Fibroblast of lung (primary cell): Measurements from ENCODE around the gene CREB5. TPM values are rescaled to one million over a fixed set of nuclear protein-coding genes. Genes with fewer than 3 reads are reported as not detected.

Experiments
- DNase-seq, 2 donors: peaks; one replicate each; pipeline versions ENCODE4 v3.0.0 to v3.0.0-alpha.2; 2010; ENCODE audit warnings: low read depth in 2 of 2
- H2AFZ ChIP-seq: 2 replicates; pipeline ENCODE4 v1.5.1; 2012; ENCODE audit warnings: low read length, control low read depth, inconsistent platforms
- H3K27ac ChIP-seq: 2 replicates; pipeline ENCODE4 v1.5.1; 2011; ENCODE audit warnings: low read length, control low read depth; ENCODE audit not compliant: insufficient read depth
- H3K27me3 ChIP-seq: 2 replicates; pipeline ENCODE4 v1.5.1; 2011; ENCODE audit warnings: mild to moderate bottlenecking, low read length; ENCODE audit not compliant: control insufficient read depth, insufficient read depth
- H3K36me3 ChIP-seq: 2 replicates; pipeline ENCODE4 v1.5.1; 2011; ENCODE audit warnings: low read length; ENCODE audit not compliant: control insufficient read depth, insufficient read depth
- H3K4me1 ChIP-seq: 2 replicates; pipeline ENCODE4 v1.5.1; 2011; ENCODE audit warnings: low read length; ENCODE audit not compliant: control insufficient read depth, insufficient read depth; ENCODE audit errors: extremely low read depth
- H3K4me2 ChIP-seq: 2 replicates; pipeline ENCODE4 v1.5.1; 2011; ENCODE audit warnings: low read length, control low read depth; ENCODE audit not compliant: insufficient read depth; ENCODE audit errors: extremely low read depth
- H3K4me3 ChIP-seq, 4 experiments: fragments of 200-600 bp in 1 of 4; sonication (generic) in 1 of 4; replicated peaks in 1 of 4; 2 replicates each; pipeline ENCODE4 v1.5.1; 2011 to 2016; ENCODE audit warnings: low read length in 4 of 4, low read depth in 3 of 4, mild to moderate bottlenecking in 3 of 4, control low read depth in 2 of 4, inconsistent platforms in 1 of 4, mixed read lengths in 1 of 4; ENCODE audit not compliant: insufficient read depth in 1 of 4; ENCODE audit errors: control extremely low read depth in 1 of 4
- H3K79me2 ChIP-seq: 2 replicates; pipeline ENCODE4 v1.5.1; 2012; ENCODE audit warnings: mild to moderate bottlenecking, low read length, inconsistent platforms; ENCODE audit not compliant: control insufficient read depth, insufficient read depth
- H3K9ac ChIP-seq: 2 replicates; pipeline ENCODE4 v1.5.1; 2011; ENCODE audit warnings: mild to moderate bottlenecking, low read length, control low read depth; ENCODE audit not compliant: insufficient read depth
- H3K9me3 ChIP-seq: 2 replicates; pipeline ENCODE4 v1.5.1; 2012; ENCODE audit warnings: low read depth, low read length; ENCODE audit not compliant: control insufficient read depth, insufficient read depth
- H4K20me1 ChIP-seq: 2 replicates; pipeline ENCODE4 v1.5.1; 2011; ENCODE audit warnings: low read length; ENCODE audit not compliant: control insufficient read depth, insufficient read depth; ENCODE audit errors: extremely low read depth
- CTCF ChIP-seq, 2 donors: IDR thresholded peaks in 1 of 2; conservative IDR thresholded peaks in 1 of 2; 1 replicate in 1 of 2; 2 replicates in 1 of 2; pipeline ENCODE4 v1.5.1; 2011 to 2012; ENCODE audit warnings: low read length in 2 of 2, control low read depth in 1 of 2, inconsistent platforms in 1 of 2, low read depth in 1 of 2, mild to moderate bottlenecking in 1 of 2
- EZH2 ChIP-seq: IDR thresholded peaks from 2 replicates; pipeline ENCODE4 v1.5.1; 2012; ENCODE audit warnings: low read length, control low read depth, mild to moderate bottlenecking; ENCODE audit errors: missing control alignments
- polyA plus RNA-seq, 2 donors: library from polyadenylated mRNA; depleted of rRNA in 1 of 2; stranded (reverse) in 1 of 2; unstranded in 1 of 2; fragments of >200 nt; gene quantifications; 2 replicates each; pipeline ENCODE4 v1.2.1, GENCODE V29; 2011 to 2012; ENCODE audit warnings: missing spikeins in 1 of 2
- total RNA-seq: library from RNA; depleted of rRNA; stranded (reverse); fragments of >200 nt; gene quantifications from 2 replicates; pipeline ENCODE4 v1.2.1, GENCODE V29; 2014

The CREB5 gene
- total and polyA plus RNA-seq, 2 donors (not counting 1 experiment from before 2014, with no cell fraction given): 8.2 to 28.4 TPM

DNA sequence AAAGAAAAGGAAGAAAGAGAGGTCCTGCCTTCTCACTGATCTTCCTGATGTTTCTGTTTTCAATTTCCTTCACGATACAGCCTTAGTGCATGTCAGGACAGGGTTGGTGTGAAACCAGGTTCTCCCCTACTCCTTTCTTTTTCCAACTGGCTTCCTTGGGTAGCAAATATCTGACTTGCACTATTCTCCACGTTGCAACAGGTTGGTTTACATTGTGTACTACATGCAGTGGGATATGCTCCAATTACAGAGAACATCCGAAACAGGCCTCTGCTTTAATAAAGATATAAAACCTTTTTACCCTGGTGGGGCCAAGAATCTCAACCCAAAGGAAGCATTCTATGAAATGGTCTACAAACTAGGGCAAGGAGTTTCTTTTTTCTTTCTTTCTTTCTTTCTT lies 16.9 kb upstream of the CREB5 start:
- no peak overlapping the region for H3K9ac ChIP-seq
- TF ChIP-seq CTCF (conservative IDR thresholded peaks at IDR 0.05 in 1 of 2, IDR thresholded peaks at IDR 0.05 in 1 of 2; ENCODE audit: low read depth in 1 of 2, low read length in 2 of 2): no peak
- no peak for TF ChIP-seq EZH2
- DNase-seq: no peak
- H3K27me3 ChIP-seq: no peaks in the 10 kb centered on the region
- no peak overlapping the region for H3K4me3 ChIP-seq
- H3K36me3 ChIP-seq: no peaks in the 10 kb centered on the region
- H3K79me2 ChIP-seq: no peaks in the 10 kb centered on the region
- no peak overlapping the region for H3K27ac ChIP-seq
- no peaks in the 10 kb centered on the region for H3K4me1 ChIP-seq
- H3K9me3 ChIP-seq: no peaks in the 10 kb centered on the region
- H4K20me1 ChIP-seq: no peaks in the 10 kb centered on the region
- no peak overlapping the region for H3K4me2 ChIP-seq
- H2AFZ ChIP-seq: no peak overlapping the region

DNA sequence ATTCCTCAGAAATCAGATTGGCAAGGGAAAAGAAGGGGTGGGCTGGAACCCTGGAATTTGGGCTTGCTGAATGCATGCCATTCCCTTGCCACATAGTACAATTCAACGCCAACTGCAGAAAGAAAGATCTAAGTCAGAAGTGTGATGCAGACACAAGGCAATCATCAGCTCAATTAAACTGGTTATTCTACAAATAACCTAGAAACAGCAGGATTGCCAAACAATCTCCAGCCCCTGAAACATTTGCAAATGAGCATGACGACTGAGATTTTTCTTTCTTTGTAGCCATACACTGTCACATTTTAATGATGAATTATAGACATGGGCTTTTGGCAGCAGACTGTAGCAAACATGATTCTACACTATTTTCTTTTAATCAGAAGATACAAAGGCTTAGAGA lies 16.5 kb upstream of the CREB5 start:
- Histone ChIP-seq H3K4me1 (no peaks in the 10 kb centered on the region), H3K79me2 (no peaks in the 10 kb centered on the region), H2AFZ (no peak overlapping the region), H3K4me2 (no peak overlapping the region), H3K9me3 (no peaks in the 10 kb centered on the region), H3K9ac (no peak overlapping the region), H3K4me3 (no peak overlapping the region), H3K36me3 (no peaks in the 10 kb centered on the region), H4K20me1 (no peaks in the 10 kb centered on the region), H3K27me3 (no peaks in the 10 kb centered on the region), H3K27ac (no peak overlapping the region)
- TF ChIP-seq EZH2 (no peak), CTCF (conservative IDR thresholded peaks at IDR 0.05 in 1 of 2, IDR thresholded peaks at IDR 0.05 in 1 of 2; ENCODE audit: low read depth in 1 of 2, low read length in 2 of 2) (no peak)
- peak; percentile 39 to 47 for DNase-seq

- Histone ChIP-seq H3K27me3 (no peaks in the 10 kb centered on the region), H3K27ac (no peak overlapping the region), H2AFZ (no peak overlapping the region), H3K36me3 (no peaks in the 10 kb centered on the region), H3K79me2 (no peaks in the 10 kb centered on the region), H3K9me3 (no peaks in the 10 kb centered on the region), H3K9ac (no peak overlapping the region), H4K20me1 (no peaks in the 10 kb centered on the region), H3K4me2 (no peak overlapping the region), H3K4me3 (no peak overlapping the region), H3K4me1 (no peaks in the 10 kb centered on the region)
- no peak for TF ChIP-seq EZH2
- no peak for TF ChIP-seq CTCF (conservative IDR thresholded peaks at IDR 0.05 in 1 of 2, IDR thresholded peaks at IDR 0.05 in 1 of 2; ENCODE audit: low read depth in 1 of 2, low read length in 2 of 2)
- DNase-seq: no peak
Observed at GRCh38 chr7:28397141-28397540, 15.2 kb upstream of the CREB5 start.
